Occipital lobe (tissue), 2 donors: Measurements from ENCODE around the gene TMEM26. TPM values are rescaled to one million over a fixed set of nuclear protein-coding genes. Genes with fewer than 3 reads are reported as not detected.

ENCODE experiments used
- DNase-seq: peaks from one replicate; lab custom pipeline; 2025; lab: John Stamatoyannopoulos, UW
- total RNA-seq: library from RNA; depleted of rRNA; stranded (reverse); fragments of >200 nt; gene quantifications from one replicate; pipeline ENCODE4 v1.2.3, GENCODE V29; 2014

TMEM26 gene
- 0.47 TPM for total RNA-seq

DNA sequence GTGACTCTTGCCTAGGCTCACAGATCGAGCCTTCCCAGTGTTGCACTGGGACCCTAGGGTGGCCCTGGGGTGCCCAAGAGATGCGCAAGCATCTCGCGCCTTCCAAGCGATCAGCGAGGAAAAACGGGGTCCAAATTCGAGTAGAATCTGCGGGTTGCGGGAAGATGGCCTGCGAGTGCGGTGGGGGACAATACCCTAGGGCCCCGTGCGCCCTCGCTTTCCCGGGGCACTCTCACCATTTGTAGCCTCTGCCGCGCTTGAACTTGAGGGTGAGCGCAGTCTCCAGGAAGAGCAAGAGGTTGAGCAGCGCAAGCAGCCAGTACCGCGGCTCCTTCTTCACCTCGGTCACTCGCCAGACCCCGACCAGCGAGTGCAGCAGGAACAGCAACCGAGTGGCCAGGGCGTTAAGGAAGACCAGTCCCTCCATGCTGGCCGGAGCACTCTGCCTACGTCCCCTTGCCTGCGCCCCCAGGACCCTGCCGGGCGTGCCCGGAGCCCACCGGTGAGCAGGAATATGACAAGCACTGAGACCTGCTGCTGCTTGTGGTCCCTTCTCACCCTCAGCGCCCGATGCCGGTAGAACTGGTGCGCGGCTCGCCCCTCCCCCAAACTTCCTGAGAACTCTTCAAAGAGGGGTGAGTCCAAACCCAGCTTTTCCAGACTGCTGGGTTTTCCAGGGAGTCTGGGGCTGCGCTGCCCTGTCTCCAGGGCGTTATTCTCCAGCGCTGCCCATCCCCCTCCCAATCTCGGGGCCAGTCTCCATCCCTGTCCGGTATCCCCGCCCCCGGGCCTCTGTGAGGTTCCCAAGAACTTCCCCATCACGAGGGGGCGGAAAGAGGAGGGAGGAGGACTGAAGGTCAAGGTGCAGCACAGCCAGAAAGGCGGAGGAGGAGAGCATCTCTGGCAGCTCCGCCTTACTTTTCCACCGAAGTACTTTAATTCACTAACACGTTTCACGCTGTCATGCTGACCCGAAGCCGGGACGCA, at the start of gene TMEM26:
TMEM26 (minus strand) TSS at position 727 of the 987 bp plus-strand sequence; CDS start at position 427, 300 bp downstream.
- DNase-seq, result no peak

DNA sequence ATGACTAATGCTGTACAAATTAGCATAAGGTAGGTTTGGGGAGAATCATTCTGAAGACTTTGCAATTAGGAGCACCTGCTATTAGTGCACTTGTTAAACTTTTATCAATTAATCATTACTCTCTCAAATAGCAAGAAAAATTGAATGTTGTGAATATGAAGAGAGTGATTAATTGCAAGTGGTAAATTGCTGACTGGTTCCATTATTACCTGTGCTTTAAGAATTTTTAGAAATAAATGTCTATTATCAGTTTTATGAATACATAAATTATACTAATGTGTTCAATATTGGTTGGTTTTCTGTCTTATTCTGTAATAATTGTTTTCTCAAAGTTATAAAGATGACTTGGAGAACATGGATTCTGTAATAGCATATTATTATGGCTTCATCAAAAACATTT, 47.3 kb upstream of the TMEM26 start:
- DNase-seq, result no peak

DNA sequence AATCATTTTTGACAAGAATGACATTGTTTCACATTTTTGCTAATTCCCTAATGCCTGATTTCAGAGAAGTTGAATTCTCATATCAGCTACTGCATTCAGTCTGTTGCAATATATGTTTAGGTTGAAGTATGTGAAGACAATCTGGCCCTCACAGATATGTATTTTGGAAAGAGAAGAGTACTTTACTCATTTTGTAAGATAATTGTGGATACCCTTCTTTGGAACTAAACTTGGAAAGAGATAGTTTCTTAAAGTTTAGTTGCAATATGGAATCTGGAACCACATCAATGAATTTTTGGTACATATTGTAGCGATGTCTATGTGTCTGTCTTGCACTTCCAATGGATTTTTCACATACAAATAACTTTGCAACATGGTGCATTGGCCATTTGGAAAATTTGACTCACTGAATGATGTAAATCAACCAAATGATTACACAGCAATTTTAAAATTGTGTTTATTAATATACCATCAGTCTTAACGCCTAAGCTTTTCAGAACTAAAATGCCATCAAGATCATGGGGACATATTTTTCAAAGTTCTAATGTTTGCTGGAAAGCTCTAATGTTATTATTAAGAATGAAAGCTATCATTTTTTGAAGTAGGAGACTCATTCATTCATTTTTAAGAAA, 39.3 kb upstream of the TMEM26 start:
- DNase-seq, result no peak

DNA sequence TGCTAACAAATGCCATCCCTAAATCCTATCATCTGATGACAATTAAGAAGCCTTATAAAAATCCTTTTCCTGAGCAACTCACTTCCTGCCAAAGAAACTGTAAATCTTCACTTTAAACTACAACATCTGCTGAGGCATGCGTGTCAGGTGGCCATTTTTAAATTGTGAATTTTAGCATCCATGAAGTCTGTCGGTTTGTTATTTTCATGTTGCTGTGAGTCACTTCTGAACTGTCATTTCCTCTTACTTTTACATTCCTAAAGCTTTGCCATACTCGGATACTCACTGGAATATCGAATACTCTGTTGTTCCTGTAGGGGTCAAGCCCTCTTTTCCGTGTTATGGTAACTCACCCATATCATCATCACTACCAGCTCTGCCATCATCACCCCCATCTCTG, 34.3 kb upstream of the TMEM26 start:
- no peak for DNase-seq

- DNase-seq, result no peak
Observed at GRCh38 chr10:61486738-61487396, 33.7 kb upstream of the TMEM26 start.

DNA sequence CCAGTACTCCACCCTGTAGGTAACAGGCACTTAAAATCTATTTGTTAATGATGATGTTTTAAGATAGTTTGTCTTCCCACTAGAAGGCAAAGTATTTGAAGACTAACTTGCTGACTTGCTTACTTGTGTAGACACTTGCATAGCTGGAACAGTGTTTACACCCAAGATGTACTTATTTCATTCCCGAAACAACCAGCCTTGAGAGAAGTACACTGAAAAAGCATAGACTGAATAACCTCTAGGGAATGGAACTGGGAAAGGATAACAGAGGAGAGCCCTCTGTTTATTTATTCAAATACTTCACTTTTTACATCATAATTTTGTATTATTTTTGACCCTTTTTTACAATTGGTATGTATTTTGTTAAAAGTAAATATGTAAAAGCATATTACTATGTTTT, 33.1 kb upstream of the TMEM26 start:
- no peak for DNase-seq

DNA sequence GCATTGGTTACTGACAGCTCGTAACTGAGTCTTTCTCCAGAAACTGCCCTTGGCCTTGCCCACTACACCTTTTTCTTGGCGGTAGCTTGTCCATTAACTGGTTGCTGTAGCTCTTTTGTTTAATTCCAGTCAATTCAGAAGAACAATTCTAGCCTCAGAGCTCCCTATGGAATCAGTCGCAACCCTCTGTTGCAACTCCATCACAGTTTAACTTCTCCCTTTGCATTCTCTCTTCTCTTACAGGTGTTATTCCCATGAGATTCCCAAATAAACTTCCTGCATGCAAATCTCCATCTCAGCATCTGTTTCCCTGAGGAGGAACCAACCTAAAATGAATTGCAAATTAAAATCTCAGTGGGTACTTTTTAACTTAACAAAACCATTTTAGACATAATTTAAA, 28.4 kb upstream of the TMEM26 start:
- no peak for DNase-seq

- DNase-seq, result no peak
Observed at GRCh38 chr10:61480208-61480607, 27.0 kb upstream of the TMEM26 start.

GRCh38 chr10:61478621-61479312, 25.6 kb upstream of the TMEM26 start:
- DNase-seq, result no peak

DNA sequence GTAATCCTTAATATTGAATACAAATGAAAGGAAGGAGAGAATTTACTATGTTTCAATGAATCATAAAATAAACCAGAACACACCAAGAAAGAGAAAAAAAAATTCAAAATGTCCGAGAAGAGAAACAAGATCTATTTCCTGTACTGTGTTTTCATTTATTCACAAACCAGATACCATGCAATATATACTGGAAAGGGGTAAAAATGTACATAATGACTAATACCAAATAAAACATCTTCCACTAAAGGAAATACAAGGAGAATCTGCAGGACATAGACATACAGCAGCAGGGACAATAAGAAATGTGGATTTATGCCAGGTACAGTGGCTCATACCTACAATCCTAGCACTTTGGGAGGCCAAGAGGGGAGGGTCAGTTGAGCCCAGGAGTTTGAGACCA, 24.3 kb upstream of the TMEM26 start:
- no peak for DNase-seq

- no peak for DNase-seq
Observed at GRCh38 chr10:61476529-61476928, 23.3 kb upstream of the TMEM26 start.

GRCh38 chr10:61475449-61475873, 22.3 kb upstream of the TMEM26 start:
- no peak for DNase-seq

DNA sequence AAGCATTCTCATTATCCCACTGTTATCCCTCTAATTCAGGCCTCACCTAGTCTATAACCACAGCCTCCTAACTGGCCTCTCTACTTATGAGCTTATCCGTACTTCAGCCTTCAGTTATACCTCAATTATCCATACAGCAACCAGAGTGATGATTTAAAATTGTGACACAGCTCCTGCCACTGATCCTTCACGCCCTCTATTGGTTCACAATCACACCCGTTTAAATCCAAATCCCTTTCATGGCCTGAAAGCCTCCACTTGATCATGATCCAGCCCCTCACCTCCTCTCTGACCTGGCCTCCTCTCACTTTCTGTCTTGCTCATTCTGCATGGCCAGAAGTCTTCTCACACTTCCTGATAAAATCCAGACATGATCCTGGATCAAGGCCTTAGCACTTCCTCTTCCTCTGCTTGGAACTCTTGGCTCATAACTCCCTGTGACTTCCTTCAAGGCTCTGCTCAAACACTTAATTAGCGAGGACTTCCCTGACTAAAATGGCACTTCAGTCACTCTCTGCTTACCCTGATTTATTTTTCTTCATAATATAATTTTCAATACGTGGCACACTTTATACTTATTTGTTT, 19.0 kb upstream of the TMEM26 start:
- no peak for DNase-seq

DNA sequence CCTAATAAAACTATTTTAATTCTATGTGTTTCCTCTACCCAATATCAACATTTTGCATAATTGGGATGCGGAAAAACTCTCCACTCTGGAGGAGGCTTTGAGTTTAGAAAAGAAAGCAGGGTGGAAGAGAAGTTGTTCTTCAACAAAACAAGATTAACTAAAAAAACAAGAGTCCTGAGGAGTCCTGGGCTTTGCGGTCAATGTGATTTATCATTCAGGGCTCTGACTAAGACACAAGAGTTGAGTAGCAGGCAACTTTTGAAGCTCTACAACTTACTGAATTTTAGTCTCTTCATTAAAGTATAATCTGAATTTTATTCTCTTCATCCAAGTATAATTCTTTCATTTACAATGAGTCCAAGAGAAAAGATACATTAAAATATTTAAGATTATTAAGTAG, 18.3 kb upstream of the TMEM26 start:
- DNase-seq, result no peak

DNA sequence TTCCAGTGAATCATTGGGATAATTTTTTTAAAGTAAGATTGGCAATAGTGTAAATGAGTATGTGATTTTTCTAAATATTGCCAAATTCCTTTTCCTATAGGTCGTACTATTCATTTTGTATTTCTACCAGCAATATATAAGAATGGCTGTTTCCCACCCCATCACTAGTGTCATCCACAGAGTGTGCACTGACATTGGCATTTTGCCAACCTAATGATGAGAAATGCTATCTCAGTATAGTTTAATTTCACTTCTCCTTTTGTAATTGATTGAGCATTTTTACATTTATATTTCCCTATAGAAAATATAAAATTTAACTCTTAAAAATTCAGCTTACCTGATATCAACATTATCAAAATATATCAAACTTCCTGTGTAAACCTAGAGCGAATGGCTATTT, 17.6 kb upstream of the TMEM26 start:
- DNase-seq, result no peak

GRCh38 chr10:61465901-61466632, 12.9 kb upstream of the TMEM26 start:
- no peak for DNase-seq

DNA sequence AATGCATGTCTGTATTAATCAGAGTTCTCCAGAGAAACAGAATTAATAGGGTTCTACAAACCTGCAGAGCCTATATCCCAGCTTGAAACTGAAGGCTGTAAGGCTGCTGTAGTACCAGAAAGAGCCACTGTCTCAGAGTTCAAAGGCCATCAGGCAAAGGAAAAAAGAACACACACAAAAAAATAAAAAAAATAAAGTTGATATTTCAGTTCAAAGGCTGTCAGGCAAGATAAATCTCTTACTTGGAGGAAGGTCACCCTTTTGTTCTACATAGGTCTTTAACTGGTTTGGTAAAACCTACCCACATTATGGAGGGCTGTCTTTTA, 12.0 kb upstream of the TMEM26 start:
- no peak for DNase-seq

GRCh38 chr10:61464461-61465170, 11.4 kb upstream of the TMEM26 start:
- DNase-seq, result no peak

DNA sequence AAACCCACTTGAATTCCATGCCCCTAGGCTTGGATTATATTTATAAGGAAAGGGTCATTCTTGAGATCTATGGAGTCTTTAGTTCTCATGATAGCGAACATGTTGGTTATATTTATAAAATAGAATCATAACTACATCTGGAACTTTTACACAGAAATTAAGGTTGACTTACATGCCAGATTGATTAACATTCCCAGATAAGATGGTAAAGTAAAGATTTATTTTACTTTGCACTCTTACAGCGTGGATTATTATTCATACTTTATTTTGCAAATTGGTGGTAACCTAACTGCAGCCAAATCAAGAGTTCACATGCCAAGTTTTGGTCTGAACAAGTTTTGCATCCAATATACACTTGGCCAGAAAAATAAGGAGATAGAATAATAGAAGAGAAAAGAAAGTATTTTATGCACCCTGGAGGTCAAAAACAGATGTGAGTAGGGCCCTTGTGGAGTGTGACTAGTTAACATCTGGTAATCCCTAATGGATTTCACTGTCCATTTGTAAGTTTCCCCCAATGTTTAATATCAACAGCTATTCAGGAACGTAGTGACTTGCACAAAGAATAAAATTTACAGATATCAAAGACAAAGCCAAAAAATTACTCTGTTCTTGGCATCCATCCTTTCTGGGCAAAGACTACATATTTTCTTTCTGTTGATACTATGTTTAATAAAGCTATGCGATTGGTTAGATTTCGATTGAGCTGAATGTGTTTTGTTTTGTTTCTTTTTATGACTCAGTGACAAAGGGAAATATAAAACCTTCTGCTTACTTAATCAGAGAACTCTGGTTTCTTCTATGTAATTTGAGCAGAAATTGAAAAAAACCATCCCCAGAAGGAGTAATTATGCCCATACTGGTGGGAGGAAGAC, 10.1 kb upstream of the TMEM26 start:
- DNase-seq, result no peak
